Thyroid gland (tissue), 4 donors: ENCODE measurements around the gene SLC6A6. TPM values are rescaled to one million over a fixed set of nuclear protein-coding genes. Genes with fewer than 3 reads are reported as not detected.

Experiments
- DNase-seq, 2 donors: peaks; one replicate each; pipeline ENCODE4 v3.0.0-alpha.2; 2019
- H3K27ac ChIP-seq, 3 donors: fragments of 200-600 bp; sonication (generic); 1 replicate in 2 of 3; 2 replicates in 1 of 3; pipeline ENCODE4 v1.5.1; 2016 to 2019; ENCODE audit warnings: mild to moderate bottlenecking in 1 of 3, moderate library complexity in 1 of 3
- H3K27me3 ChIP-seq: fragments of 200-600 bp; sonication (generic); one replicate; pipeline ENCODE4 v1.5.1; 2019
- H3K36me3 ChIP-seq, 2 donors: fragments of 200-600 bp; sonication (generic); one replicate each; pipeline ENCODE4 v1.5.1; 2016 to 2019
- H3K4me1 ChIP-seq, 2 donors: fragments of 200-600 bp; sonication (generic); one replicate each; pipeline ENCODE4 v1.5.1; 2017 to 2019
- H3K4me3 ChIP-seq, 3 donors: fragments of 200-600 bp; sonication (generic); replicated peaks in 1 of 3; 1 replicate in 2 of 3; 2 replicates in 1 of 3; pipeline ENCODE4 v1.5.1; 2016; ENCODE audit warnings: mild to moderate bottlenecking in 1 of 3
- H3K9me3 ChIP-seq: fragments of 200-600 bp; sonication (generic); one replicate; pipeline ENCODE4 v1.5.1; 2017
- POLR2A ChIP-seq, 2 donors: fragments of 450-650 bp; IDR thresholded peaks; one replicate each; pipeline ENCODE4 v1.6.1; 2017; ENCODE audit warnings: antibody characterized with exemption in 2 of 2, mild to moderate bottlenecking in 2 of 2, moderate library complexity in 1 of 2
- WGBS, 2 donors: methylation state at CpG; one replicate each; pipeline ENCODE4 v1.1.5; 2017; 5-methylcytosine and 5-hydroxymethylcytosine counted together
- intact Hi-C: fragments of 100-400 bp; cut with DNase I; formaldehyde crosslinking; loops from one replicate; pipeline ENCODE4 v1.15.1; 2023
- total RNA-seq, 4 donors: library from RNA; depleted of rRNA; stranded (reverse); fragments of >200 nt; gene quantifications; one replicate each; pipeline ENCODE4 v1.2.3, GENCODE V29; 2016
- TF ChIP-seq, protein P1 (sequence below), 6 experiments: fragments of 200-600 bp in 3 of 6; fragments of 450-650 bp in 3 of 6; sonication (generic) in 3 of 6; IDR thresholded peaks; one replicate each; pipeline ENCODE4 v1.5.1; 2016 to 2019; ENCODE audit warnings: antibody characterized with exemption in 6 of 6, mild to moderate bottlenecking in 2 of 6, inconsistent platforms in 1 of 6, moderate library complexity in 1 of 6

Gene SLC6A6
- total RNA-seq, 4 donors from 2014 or later: 42.7 to 98.0 (median 72.5) TPM

DNA sequence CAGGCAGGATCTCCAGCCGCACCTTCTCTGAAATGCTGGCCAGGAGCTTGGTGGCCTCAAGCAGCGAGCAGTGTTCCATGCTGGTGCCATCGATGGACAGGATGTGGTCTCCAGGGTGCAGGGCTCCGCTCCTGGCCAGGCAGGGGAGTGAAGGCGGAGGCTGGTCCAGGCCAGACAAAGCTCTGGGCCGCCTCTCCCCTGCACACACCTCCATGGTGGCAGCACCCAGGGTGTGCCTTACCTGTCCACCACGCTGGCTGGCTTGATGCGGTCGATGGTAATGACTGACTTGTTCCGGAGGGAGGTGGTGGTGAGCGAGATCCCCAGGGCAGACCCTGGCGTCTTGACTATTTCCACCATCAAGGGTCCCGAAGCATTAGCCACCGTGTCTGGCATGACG, 117.7 kb downstream of the SLC6A6 start:
- no peaks in the 10 kb centered on the region for H3K9me3 ChIP-seq
- 92% methylated on average over 14 to 15 of the region's 15 CpGs for WGBS, 2 donors
- no peaks in the 10 kb centered on the region for H3K27me3 ChIP-seq
- H3K4me3 ChIP-seq: no peak overlapping the region
- no peaks in the 10 kb centered on the region for H3K4me1 ChIP-seq
- no peak overlapping the region for H3K27ac ChIP-seq
- no peak for DNase-seq
- no peaks in the 10 kb centered on the region for H3K36me3 ChIP-seq
- TF ChIP-seq, protein P1, sequence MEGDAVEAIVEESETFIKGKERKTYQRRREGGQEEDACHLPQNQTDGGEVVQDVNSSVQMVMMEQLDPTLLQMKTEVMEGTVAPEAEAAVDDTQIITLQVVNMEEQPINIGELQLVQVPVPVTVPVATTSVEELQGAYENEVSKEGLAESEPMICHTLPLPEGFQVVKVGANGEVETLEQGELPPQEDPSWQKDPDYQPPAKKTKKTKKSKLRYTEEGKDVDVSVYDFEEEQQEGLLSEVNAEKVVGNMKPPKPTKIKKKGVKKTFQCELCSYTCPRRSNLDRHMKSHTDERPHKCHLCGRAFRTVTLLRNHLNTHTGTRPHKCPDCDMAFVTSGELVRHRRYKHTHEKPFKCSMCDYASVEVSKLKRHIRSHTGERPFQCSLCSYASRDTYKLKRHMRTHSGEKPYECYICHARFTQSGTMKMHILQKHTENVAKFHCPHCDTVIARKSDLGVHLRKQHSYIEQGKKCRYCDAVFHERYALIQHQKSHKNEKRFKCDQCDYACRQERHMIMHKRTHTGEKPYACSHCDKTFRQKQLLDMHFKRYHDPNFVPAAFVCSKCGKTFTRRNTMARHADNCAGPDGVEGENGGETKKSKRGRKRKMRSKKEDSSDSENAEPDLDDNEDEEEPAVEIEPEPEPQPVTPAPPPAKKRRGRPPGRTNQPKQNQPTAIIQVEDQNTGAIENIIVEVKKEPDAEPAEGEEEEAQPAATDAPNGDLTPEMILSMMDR (IDR thresholded peaks at IDR 0.05): no peak
- no peak for TF ChIP-seq POLR2A (IDR thresholded peaks at IDR 0.05)
- intact Hi-C loops: no loop called here

DNA sequence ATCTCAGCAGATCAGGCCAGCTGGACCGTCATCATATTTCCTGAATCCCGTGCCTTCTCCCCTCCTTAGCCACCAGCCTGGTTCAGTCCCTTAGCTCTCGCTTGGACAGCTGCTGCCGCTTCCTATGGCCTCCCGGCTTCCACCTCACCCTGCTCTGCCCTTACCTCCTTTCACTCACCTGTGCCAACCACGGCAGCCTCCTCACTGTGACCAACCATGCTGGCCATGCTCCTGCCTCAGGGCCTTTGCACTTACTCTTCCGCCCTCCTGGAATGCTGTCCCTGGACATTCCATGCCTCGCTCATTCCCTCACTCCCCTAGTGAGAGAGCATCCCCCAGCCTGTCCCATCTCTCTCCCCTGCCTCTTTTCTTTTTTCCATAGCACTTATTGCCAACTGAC, 118.6 kb downstream of the SLC6A6 start:
- Histone ChIP-seq H3K27me3 (no peaks in the 10 kb centered on the region), H3K4me1 (no peaks in the 10 kb centered on the region), H3K27ac (no peak overlapping the region), H3K4me3 (no peak overlapping the region), H3K36me3 (no peaks in the 10 kb centered on the region), H3K9me3 (no peaks in the 10 kb centered on the region)
- no peak for TF ChIP-seq POLR2A (IDR thresholded peaks at IDR 0.05)
- TF ChIP-seq, protein P1 (IDR thresholded peaks at IDR 0.05): no peak
- 91 to 92% methylated on average over 8 of the region's 8 CpGs for WGBS, 2 donors
- intact Hi-C loops: no loop called here
- DNase-seq: no peak

DNA sequence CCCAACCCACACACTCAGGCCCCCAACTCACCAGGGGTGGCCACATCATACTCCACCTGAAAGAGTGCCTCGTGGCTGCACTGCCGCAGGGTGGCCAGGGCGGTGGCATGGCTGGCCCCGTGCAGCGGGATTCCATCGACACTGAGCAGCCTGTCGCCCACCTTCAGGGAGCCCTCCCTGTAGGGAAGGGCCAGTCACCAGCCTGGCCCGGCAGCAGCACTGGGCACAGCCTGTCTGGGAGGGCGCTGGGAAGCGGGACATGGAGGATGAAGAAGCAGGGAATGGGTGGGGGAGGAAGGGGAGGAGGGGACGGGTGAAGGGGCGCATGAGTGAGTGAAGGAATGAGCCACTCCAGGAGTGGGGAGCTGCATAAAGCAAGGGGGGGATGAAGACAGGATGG, 119.2 kb downstream of the SLC6A6 start:
- H3K27me3 ChIP-seq: no peaks in the 10 kb centered on the region
- no peak overlapping the region for H3K27ac ChIP-seq
- DNase-seq: no peak
- intact Hi-C loops: no loop called here
- no peaks in the 10 kb centered on the region for H3K36me3 ChIP-seq
- H3K9me3 ChIP-seq: no peaks in the 10 kb centered on the region
- 75 to 84% methylated on average over 12 of the region's 12 CpGs for WGBS, 2 donors
- TF ChIP-seq POLR2A (IDR thresholded peaks at IDR 0.05): no peak
- TF ChIP-seq, protein P1 (IDR thresholded peaks at IDR 0.05): no peak
- H3K4me3 ChIP-seq: no peak overlapping the region
- no peaks in the 10 kb centered on the region for H3K4me1 ChIP-seq

DNA sequence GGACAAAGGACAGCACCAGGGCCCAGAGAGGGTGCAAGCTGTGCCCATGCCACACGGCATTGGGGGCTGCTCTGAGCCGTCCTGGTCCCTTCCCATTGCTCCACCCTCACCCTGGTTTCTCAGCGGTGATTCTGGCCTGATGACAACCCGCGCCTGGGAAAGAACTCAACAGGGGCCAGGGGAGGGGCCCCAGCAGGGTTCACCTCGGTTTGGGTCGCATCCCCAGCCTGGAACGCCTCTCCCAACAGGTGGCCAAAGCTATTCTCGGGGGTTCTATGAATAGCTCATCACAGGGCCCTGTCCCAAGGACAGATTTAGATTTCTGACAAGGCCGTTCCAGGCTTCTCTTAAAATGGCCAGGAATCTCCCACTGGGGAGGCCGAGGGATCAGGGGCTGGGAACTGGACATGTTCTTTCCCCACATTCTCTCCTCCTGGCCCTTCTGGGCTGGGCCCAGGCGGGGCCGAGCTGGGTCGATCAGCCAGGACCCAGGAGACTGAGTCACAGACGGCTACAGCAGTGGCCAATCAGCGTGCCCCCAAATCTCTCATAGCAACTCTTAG, 119.8 kb downstream of the SLC6A6 start:
- Histone ChIP-seq H3K27me3 (no peaks in the 10 kb centered on the region), H3K4me1 (no peaks in the 10 kb centered on the region), H3K36me3 (no peaks in the 10 kb centered on the region), H3K4me3 (no peak overlapping the region), H3K9me3 (no peaks in the 10 kb centered on the region), H3K27ac (no peak overlapping the region)
- no peak for DNase-seq
- 71 to 78% methylated on average over 9 to 16 of the region's 16 CpGs for WGBS, 2 donors
- intact Hi-C loops: no loop called here
- TF ChIP-seq, protein P1 (IDR thresholded peaks at IDR 0.05): no peak
- TF ChIP-seq POLR2A (IDR thresholded peaks at IDR 0.05): no peak

DNA sequence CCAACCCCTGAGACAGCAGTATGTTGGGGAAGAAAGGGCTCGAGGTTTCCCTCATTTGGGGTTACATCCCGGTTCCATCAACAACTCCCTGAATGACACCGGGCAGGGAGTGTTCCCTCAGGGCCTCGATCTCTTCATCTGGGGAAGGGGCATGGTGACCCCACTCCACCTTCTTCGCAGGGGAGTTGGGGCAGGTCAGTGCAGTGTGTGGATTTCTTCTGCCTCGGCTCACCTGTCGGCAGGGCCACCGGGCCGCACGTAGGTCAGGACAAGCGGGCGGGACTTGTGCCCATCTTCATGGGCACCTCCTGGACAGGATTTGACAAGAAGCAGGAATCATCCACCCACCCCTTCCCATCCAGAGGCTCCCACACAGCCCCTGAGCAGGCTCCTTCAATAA, 120.4 kb downstream of the SLC6A6 start:
- no peak overlapping the region for H3K27ac ChIP-seq
- DNase-seq: no peak
- intact Hi-C loops: no loop called here

More for the DNA sequence above, 120.4 kb downstream of the SLC6A6 start:
- Histone ChIP-seq H3K36me3 (no peaks in the 10 kb centered on the region), H3K9me3 (no peaks in the 10 kb centered on the region), H3K4me1 (no peaks in the 10 kb centered on the region), H3K4me3 (no peak overlapping the region), H3K27me3 (no peaks in the 10 kb centered on the region)
- WGBS, 2 donors: 92 to 93% methylated on average over 10 to 12 of the region's 12 CpGs
- no peak for TF ChIP-seq POLR2A (IDR thresholded peaks at IDR 0.05)
- TF ChIP-seq, protein P1 (IDR thresholded peaks at IDR 0.05): no peak
